ENCODE measurements around the gene SHOX. TPM values are rescaled to one million over a fixed set of nuclear protein-coding genes. Genes with fewer than 3 reads are reported as not detected.

Gene SHOX
- total and polyA plus RNA-seq, 10 of the 15 experiments (the other 5 are each of a cell fraction or from before 2014, with no cell fraction given): 0.42 TPM; not detected in 9

- TF ChIP-seq, protein P1, sequence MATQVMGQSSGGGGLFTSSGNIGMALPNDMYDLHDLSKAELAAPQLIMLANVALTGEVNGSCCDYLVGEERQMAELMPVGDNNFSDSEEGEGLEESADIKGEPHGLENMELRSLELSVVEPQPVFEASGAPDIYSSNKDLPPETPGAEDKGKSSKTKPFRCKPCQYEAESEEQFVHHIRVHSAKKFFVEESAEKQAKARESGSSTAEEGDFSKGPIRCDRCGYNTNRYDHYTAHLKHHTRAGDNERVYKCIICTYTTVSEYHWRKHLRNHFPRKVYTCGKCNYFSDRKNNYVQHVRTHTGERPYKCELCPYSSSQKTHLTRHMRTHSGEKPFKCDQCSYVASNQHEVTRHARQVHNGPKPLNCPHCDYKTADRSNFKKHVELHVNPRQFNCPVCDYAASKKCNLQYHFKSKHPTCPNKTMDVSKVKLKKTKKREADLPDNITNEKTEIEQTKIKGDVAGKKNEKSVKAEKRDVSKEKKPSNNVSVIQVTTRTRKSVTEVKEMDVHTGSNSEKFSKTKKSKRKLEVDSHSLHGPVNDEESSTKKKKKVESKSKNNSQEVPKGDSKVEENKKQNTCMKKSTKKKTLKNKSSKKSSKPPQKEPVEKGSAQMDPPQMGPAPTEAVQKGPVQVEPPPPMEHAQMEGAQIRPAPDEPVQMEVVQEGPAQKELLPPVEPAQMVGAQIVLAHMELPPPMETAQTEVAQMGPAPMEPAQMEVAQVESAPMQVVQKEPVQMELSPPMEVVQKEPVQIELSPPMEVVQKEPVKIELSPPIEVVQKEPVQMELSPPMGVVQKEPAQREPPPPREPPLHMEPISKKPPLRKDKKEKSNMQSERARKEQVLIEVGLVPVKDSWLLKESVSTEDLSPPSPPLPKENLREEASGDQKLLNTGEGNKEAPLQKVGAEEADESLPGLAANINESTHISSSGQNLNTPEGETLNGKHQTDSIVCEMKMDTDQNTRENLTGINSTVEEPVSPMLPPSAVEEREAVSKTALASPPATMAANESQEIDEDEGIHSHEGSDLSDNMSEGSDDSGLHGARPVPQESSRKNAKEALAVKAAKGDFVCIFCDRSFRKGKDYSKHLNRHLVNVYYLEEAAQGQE (IDR thresholded peaks at IDR 0.05; ENCODE audit: low read depth, low read length): no peak
- TF ChIP-seq SUZ12 (IDR thresholded peaks at IDR 0.05; ENCODE audit: unreplicated experiment) (no peak), NR2C1 (IDR thresholded peaks at IDR 0.05) (no peak), RAD51 (IDR thresholded peaks at IDR 0.05) (no peak), TCF3 (IDR thresholded peaks at IDR 0.05; ENCODE audit: borderline replicate concordance, insufficient read depth, low read depth, low read length) (no peak), GATAD2B (conservative IDR thresholded peaks at IDR 0.05; ENCODE audit: low read depth) (no peak), SIN3A (IDR thresholded peaks at IDR 0.05; ENCODE audit: low read depth, low read length) (no peak), RBBP5 (conservative IDR thresholded peaks at IDR 0.05) (no peak), ZNF217 (IDR thresholded peaks at IDR 0.05) (no peak), NBN (IDR thresholded peaks at IDR 0.05) (no peak)
These were observed 2.7 kb downstream of the SHOX start (continued) for GRCh38 chrX:633043-633984.

Data from GM12878 (cell line).